ENCODE results near the gene BET1. TPM values are rescaled to one million over a fixed set of nuclear protein-coding genes. Genes with fewer than 3 reads are reported as not detected.
A peak's percentile ranks its signal among the peaks of the same experiment; 100 is the strongest.

Gene BET1
- total and polyA plus RNA-seq, 2 of the 8 experiments (the other 6 are each of a cell fraction or from before 2014, with no cell fraction given), result 20.6 to 31.7 TPM

- TF ChIP-seq POU5F1 (IDR thresholded peaks at IDR 0.05; ENCODE audit: low read depth, low read length) (no peak), BRCA1 (IDR thresholded peaks at IDR 0.05; ENCODE audit: low read depth, low read length) (no peak), PHF8 (conservative IDR thresholded peaks at IDR 0.05; ENCODE audit: low read depth, low read length) (no peak), SIX5 (IDR thresholded peaks at IDR 0.05; ENCODE audit: low read depth, low read length) (no peak), SP1 (IDR thresholded peaks at IDR 0.05; ENCODE audit: low read depth, low read length) (peak; percentile 68), JUN (IDR thresholded peaks at IDR 0.05; ENCODE audit: low read depth, low read length) (no peak), MAX (IDR thresholded peaks at IDR 0.05) (no peak), ATF2 (IDR thresholded peaks at IDR 0.05; ENCODE audit: low read length) (no peak), ATF3 (IDR thresholded peaks at IDR 0.05; ENCODE audit: insufficient read depth, low read depth, low read length) (no peak), MAFK (IDR thresholded peaks at IDR 0.05; ENCODE audit: low read depth, low read length) (no peak), HDAC6 (IDR thresholded peaks at IDR 0.05; ENCODE audit: low read depth, low read length) (no peak), KDM5A (IDR thresholded peaks at IDR 0.05; ENCODE audit: low read length) (no peak), CHD1 (IDR thresholded peaks at IDR 0.05; ENCODE audit: low read depth, low read length) (no peak), HDAC2 (IDR thresholded peaks at IDR 0.05; ENCODE audit: borderline replicate concordance in 1 of 2, low read depth in 2 of 2, low read length in 2 of 2) (no peak), BACH1 (IDR thresholded peaks at IDR 0.05; ENCODE audit: low read length) (no peak), TAF1 (IDR thresholded peaks at IDR 0.05; ENCODE audit: low read depth, low read length) (no peak), KDM4A (IDR thresholded peaks at IDR 0.05; ENCODE audit: low read depth, low read length, severe bottlenecking) (no peak), EGR1 (IDR thresholded peaks at IDR 0.05; ENCODE audit: borderline replicate concordance, low read depth, low read length) (no peak), POLR2AphosphoS5 (IDR thresholded peaks at IDR 0.05; ENCODE audit: low read depth, low read length) (no peak), RNF2 (IDR thresholded peaks at IDR 0.05; ENCODE audit: borderline replicate concordance, low read depth, low read length, missing control alignments, poor library complexity, severe bottlenecking) (no peak), EP300 (IDR thresholded peaks at IDR 0.05; ENCODE audit: borderline replicate concordance in 1 of 2, low read depth in 2 of 2, low read length in 2 of 2) (peak in 1 of 2 experiments; percentile 66; a peak in 1 of 3 replicates), NRF1 (IDR thresholded peaks at IDR 0.05; ENCODE audit: low read depth, low read length) (no peak)
- TF ChIP-seq, protein P1, sequence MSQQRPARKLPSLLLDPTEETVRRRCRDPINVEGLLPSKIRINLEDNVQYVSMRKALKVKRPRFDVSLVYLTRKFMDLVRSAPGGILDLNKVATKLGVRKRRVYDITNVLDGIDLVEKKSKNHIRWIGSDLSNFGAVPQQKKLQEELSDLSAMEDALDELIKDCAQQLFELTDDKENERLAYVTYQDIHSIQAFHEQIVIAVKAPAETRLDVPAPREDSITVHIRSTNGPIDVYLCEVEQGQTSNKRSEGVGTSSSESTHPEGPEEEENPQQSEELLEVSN (IDR thresholded peaks at IDR 0.05), result no peak
These were observed 22.7 kb downstream of the BET1 start (continued) for GRCh38 chr7:93981480-93981874.
